ENCODE data around the gene KRT6A.

Gene KRT6A

GRCh38 chr12:52441320-52441911 lies 51.6 kb downstream of the KRT6A start:
- DNase-seq (ENCODE audit: low read depth), result no peak
- no peak overlapping the region for H3K4me3 ChIP-seq (ENCODE audit: low read depth, low read length)
- TF ChIP-seq CTCF (IDR thresholded peaks at IDR 0.05; ENCODE audit: control insufficient read depth, extremely low read depth, insufficient read depth), result no peak

- DNase-seq (ENCODE audit: low read depth), result no peak
- TF ChIP-seq CTCF (IDR thresholded peaks at IDR 0.05; ENCODE audit: control insufficient read depth, extremely low read depth, insufficient read depth), result no peak
- no peak overlapping the region for H3K4me3 ChIP-seq (ENCODE audit: low read depth, low read length)
Observed at GRCh38 chr12:52440821-52441319, 52.2 kb downstream of the KRT6A start.

- no peak for DNase-seq (ENCODE audit: low read depth)
- no peak overlapping the region for H3K4me3 ChIP-seq (ENCODE audit: low read depth, low read length)
- no peak for TF ChIP-seq CTCF (IDR thresholded peaks at IDR 0.05; ENCODE audit: control insufficient read depth, extremely low read depth, insufficient read depth)
Observed at GRCh38 chr12:52439845-52440244, 53.2 kb downstream of the KRT6A start.

GRCh38 chr12:52439420-52439819 lies 53.6 kb downstream of the KRT6A start:
- no peak for DNase-seq (ENCODE audit: low read depth)
- TF ChIP-seq CTCF (IDR thresholded peaks at IDR 0.05; ENCODE audit: control insufficient read depth, extremely low read depth, insufficient read depth), result no peak
- H3K4me3 ChIP-seq (ENCODE audit: low read depth, low read length), result no peak overlapping the region

- no peak for DNase-seq (ENCODE audit: low read depth)
- H3K4me3 ChIP-seq (ENCODE audit: low read depth, low read length), result no peak overlapping the region
- TF ChIP-seq CTCF (IDR thresholded peaks at IDR 0.05; ENCODE audit: control insufficient read depth, extremely low read depth, insufficient read depth), result no peak
Observed at GRCh38 chr12:52438305-52439301, 54.5 kb downstream of the KRT6A start.

- no peak for DNase-seq (ENCODE audit: low read depth)
- no peak overlapping the region for H3K4me3 ChIP-seq (ENCODE audit: low read depth, low read length)
- no peak for TF ChIP-seq CTCF (IDR thresholded peaks at IDR 0.05; ENCODE audit: control insufficient read depth, extremely low read depth, insufficient read depth)
Observed at GRCh38 chr12:52437508-52437907, 55.5 kb downstream of the KRT6A start.
